Measurements from ENCODE around the gene MOB1B.

MOB1B gene

GRCh38 chr4:70948665-70949260 is 46.6 kb downstream of the MOB1B start:
- Histone ChIP-seq H3K9me3 (ENCODE audit: control insufficient read depth in 2 of 2, low read length in 2 of 2) (no peaks in the 10 kb centered on the region), H3K4me1 (ENCODE audit: control insufficient read depth in 2 of 2, insufficient read depth in 2 of 2, low read length in 2 of 2) (no peaks in the 10 kb centered on the region), H3K27ac (ENCODE audit: low read depth in 2 of 2, low read length in 2 of 2) (no peak overlapping the region), H3K27me3 (ENCODE audit: control insufficient read depth in 2 of 2, insufficient read depth in 2 of 2, low read length in 2 of 2) (no peaks in the 10 kb centered on the region), H3K4me3 (ENCODE audit: low read length in 2 of 2) (no peak overlapping the region), H3K36me3 (ENCODE audit: control insufficient read depth in 2 of 2, insufficient read depth in 2 of 2, low read length in 2 of 2) (no peaks in the 10 kb centered on the region), H3K9ac (ENCODE audit: low read depth in 1 of 2, low read length in 2 of 2) (no peak overlapping the region)

GRCh38 chr4:70954032-70954431 is 51.9 kb downstream of the MOB1B start:
- Histone ChIP-seq H3K9me3 (ENCODE audit: control insufficient read depth in 2 of 2, low read length in 2 of 2) (no peaks in the 10 kb centered on the region), H3K4me1 (ENCODE audit: control insufficient read depth in 2 of 2, insufficient read depth in 2 of 2, low read length in 2 of 2) (no peaks in the 10 kb centered on the region), H3K9ac (ENCODE audit: low read depth in 1 of 2, low read length in 2 of 2) (no peak overlapping the region), H3K36me3 (ENCODE audit: control insufficient read depth in 2 of 2, insufficient read depth in 2 of 2, low read length in 2 of 2) (no peaks in the 10 kb centered on the region), H3K27ac (ENCODE audit: low read depth in 2 of 2, low read length in 2 of 2) (no peak overlapping the region), H3K4me3 (ENCODE audit: low read length in 2 of 2) (no peak overlapping the region), H3K27me3 (ENCODE audit: control insufficient read depth in 2 of 2, insufficient read depth in 2 of 2, low read length in 2 of 2) (no peaks in the 10 kb centered on the region)

GRCh38 chr4:70956549-70957210 is 54.5 kb downstream of the MOB1B start:
- H3K9ac ChIP-seq (ENCODE audit: low read depth in 1 of 2, low read length in 2 of 2): no peak overlapping the region
- no peaks in the 10 kb centered on the region for H3K9me3 ChIP-seq (ENCODE audit: control insufficient read depth in 2 of 2, low read length in 2 of 2)
- H3K27ac ChIP-seq (ENCODE audit: low read depth in 2 of 2, low read length in 2 of 2): no peak overlapping the region
- no peaks in the 10 kb centered on the region for H3K4me1 ChIP-seq (ENCODE audit: control insufficient read depth in 2 of 2, insufficient read depth in 2 of 2, low read length in 2 of 2)
- no peaks in the 10 kb centered on the region for H3K27me3 ChIP-seq (ENCODE audit: control insufficient read depth in 2 of 2, insufficient read depth in 2 of 2, low read length in 2 of 2)
- H3K4me3 ChIP-seq (ENCODE audit: low read length in 2 of 2): no peak overlapping the region
- no peaks in the 10 kb centered on the region for H3K36me3 ChIP-seq (ENCODE audit: control insufficient read depth in 2 of 2, insufficient read depth in 2 of 2, low read length in 2 of 2)

GRCh38 chr4:70958681-70959080 is 56.5 kb downstream of the MOB1B start:
- Histone ChIP-seq H3K9ac (ENCODE audit: low read depth in 1 of 2, low read length in 2 of 2) (no peak overlapping the region), H3K27me3 (ENCODE audit: control insufficient read depth in 2 of 2, insufficient read depth in 2 of 2, low read length in 2 of 2) (no peaks in the 10 kb centered on the region), H3K27ac (ENCODE audit: low read depth in 2 of 2, low read length in 2 of 2) (no peak overlapping the region), H3K4me3 (ENCODE audit: low read length in 2 of 2) (no peak overlapping the region), H3K36me3 (ENCODE audit: control insufficient read depth in 2 of 2, insufficient read depth in 2 of 2, low read length in 2 of 2) (no peaks in the 10 kb centered on the region), H3K9me3 (ENCODE audit: control insufficient read depth in 2 of 2, low read length in 2 of 2) (no peaks in the 10 kb centered on the region), H3K4me1 (ENCODE audit: control insufficient read depth in 2 of 2, insufficient read depth in 2 of 2, low read length in 2 of 2) (no peaks in the 10 kb centered on the region)

GRCh38 chr4:70969076-70969475 is 66.9 kb downstream of the MOB1B start:
- H3K4me3 ChIP-seq (ENCODE audit: low read length in 2 of 2): no peak overlapping the region
- H3K9ac ChIP-seq (ENCODE audit: low read depth in 1 of 2, low read length in 2 of 2): no peak overlapping the region
- H3K27ac ChIP-seq (ENCODE audit: low read depth in 2 of 2, low read length in 2 of 2): no peak overlapping the region
- H3K36me3 ChIP-seq (ENCODE audit: control insufficient read depth in 2 of 2, insufficient read depth in 2 of 2, low read length in 2 of 2): no peaks in the 10 kb centered on the region
- H3K27me3 ChIP-seq (ENCODE audit: control insufficient read depth in 2 of 2, insufficient read depth in 2 of 2, low read length in 2 of 2): no peaks in the 10 kb centered on the region
- H3K4me1 ChIP-seq (ENCODE audit: control insufficient read depth in 2 of 2, insufficient read depth in 2 of 2, low read length in 2 of 2): peaks cover 0 to 2% of the 10 kb centered on the region in 2 donors
- no peaks in the 10 kb centered on the region for H3K9me3 ChIP-seq (ENCODE audit: control insufficient read depth in 2 of 2, low read length in 2 of 2)

- no peaks in the 10 kb centered on the region for H3K4me1 ChIP-seq (ENCODE audit: control insufficient read depth in 2 of 2, insufficient read depth in 2 of 2, low read length in 2 of 2)
- H3K9ac ChIP-seq (ENCODE audit: low read depth in 1 of 2, low read length in 2 of 2): no peak overlapping the region
- H3K36me3 ChIP-seq (ENCODE audit: control insufficient read depth in 2 of 2, insufficient read depth in 2 of 2, low read length in 2 of 2): peaks cover 0 to 2% of the 10 kb centered on the region in 2 donors
- H3K9me3 ChIP-seq (ENCODE audit: control insufficient read depth in 2 of 2, low read length in 2 of 2): no peaks in the 10 kb centered on the region
- H3K27ac ChIP-seq (ENCODE audit: low read depth in 2 of 2, low read length in 2 of 2): no peak overlapping the region
- no peak overlapping the region for H3K4me3 ChIP-seq (ENCODE audit: low read length in 2 of 2)
- H3K27me3 ChIP-seq (ENCODE audit: control insufficient read depth in 2 of 2, insufficient read depth in 2 of 2, low read length in 2 of 2): no peaks in the 10 kb centered on the region
These were observed 74.1 kb downstream of the MOB1B start for GRCh38 chr4:70976252-70976651.

- Histone ChIP-seq H3K36me3 (ENCODE audit: control insufficient read depth in 2 of 2, insufficient read depth in 2 of 2, low read length in 2 of 2) (peaks cover 0 to 2% of the 10 kb centered on the region in 2 donors), H3K4me3 (ENCODE audit: low read length in 2 of 2) (no peak overlapping the region), H3K9me3 (ENCODE audit: control insufficient read depth in 2 of 2, low read length in 2 of 2) (no peaks in the 10 kb centered on the region), H3K9ac (ENCODE audit: low read depth in 1 of 2, low read length in 2 of 2) (no peak overlapping the region), H3K4me1 (ENCODE audit: control insufficient read depth in 2 of 2, insufficient read depth in 2 of 2, low read length in 2 of 2) (no peaks in the 10 kb centered on the region), H3K27me3 (ENCODE audit: control insufficient read depth in 2 of 2, insufficient read depth in 2 of 2, low read length in 2 of 2) (no peaks in the 10 kb centered on the region), H3K27ac (ENCODE audit: low read depth in 2 of 2, low read length in 2 of 2) (no peak overlapping the region)
These were observed 77.4 kb downstream of the MOB1B start for GRCh38 chr4:70979445-70980008.

- Histone ChIP-seq H3K9me3 (ENCODE audit: control insufficient read depth in 2 of 2, low read length in 2 of 2) (no peaks in the 10 kb centered on the region), H3K4me1 (ENCODE audit: control insufficient read depth in 2 of 2, insufficient read depth in 2 of 2, low read length in 2 of 2) (no peaks in the 10 kb centered on the region), H3K27ac (ENCODE audit: low read depth in 2 of 2, low read length in 2 of 2) (no peak overlapping the region), H3K9ac (ENCODE audit: low read depth in 1 of 2, low read length in 2 of 2) (no peak overlapping the region), H3K36me3 (ENCODE audit: control insufficient read depth in 2 of 2, insufficient read depth in 2 of 2, low read length in 2 of 2) (peaks cover 0 to 2% of the 10 kb centered on the region in 2 donors), H3K27me3 (ENCODE audit: control insufficient read depth in 2 of 2, insufficient read depth in 2 of 2, low read length in 2 of 2) (no peaks in the 10 kb centered on the region), H3K4me3 (ENCODE audit: low read length in 2 of 2) (no peak overlapping the region)
These were observed 78.0 kb downstream of the MOB1B start for GRCh38 chr4:70980196-70980595.

GRCh38 chr4:70984106-70984505 is 81.9 kb downstream of the MOB1B start:
- H3K4me1 ChIP-seq (ENCODE audit: control insufficient read depth in 2 of 2, insufficient read depth in 2 of 2, low read length in 2 of 2): no peaks in the 10 kb centered on the region
- H3K9ac ChIP-seq (ENCODE audit: low read depth in 1 of 2, low read length in 2 of 2): no peak overlapping the region
- H3K36me3 ChIP-seq (ENCODE audit: control insufficient read depth in 2 of 2, insufficient read depth in 2 of 2, low read length in 2 of 2): no peaks in the 10 kb centered on the region
- no peak overlapping the region for H3K4me3 ChIP-seq (ENCODE audit: low read length in 2 of 2)
- H3K9me3 ChIP-seq (ENCODE audit: control insufficient read depth in 2 of 2, low read length in 2 of 2): no peaks in the 10 kb centered on the region
- no peaks in the 10 kb centered on the region for H3K27me3 ChIP-seq (ENCODE audit: control insufficient read depth in 2 of 2, insufficient read depth in 2 of 2, low read length in 2 of 2)
- no peak overlapping the region for H3K27ac ChIP-seq (ENCODE audit: low read depth in 2 of 2, low read length in 2 of 2)

- Histone ChIP-seq H3K27ac (ENCODE audit: low read depth in 2 of 2, low read length in 2 of 2) (no peak overlapping the region), H3K36me3 (ENCODE audit: control insufficient read depth in 2 of 2, insufficient read depth in 2 of 2, low read length in 2 of 2) (no peaks in the 10 kb centered on the region), H3K9ac (ENCODE audit: low read depth in 1 of 2, low read length in 2 of 2) (no peak overlapping the region), H3K4me3 (ENCODE audit: low read length in 2 of 2) (no peak overlapping the region), H3K27me3 (ENCODE audit: control insufficient read depth in 2 of 2, insufficient read depth in 2 of 2, low read length in 2 of 2) (no peaks in the 10 kb centered on the region), H3K4me1 (ENCODE audit: control insufficient read depth in 2 of 2, insufficient read depth in 2 of 2, low read length in 2 of 2) (no peaks in the 10 kb centered on the region), H3K9me3 (ENCODE audit: control insufficient read depth in 2 of 2, low read length in 2 of 2) (no peaks in the 10 kb centered on the region)
These were observed 82.4 kb downstream of the MOB1B start for GRCh38 chr4:70984589-70984988.
